ENCODE measurements around the gene ARHGEF4. TPM values are rescaled to one million over a fixed set of nuclear protein-coding genes. Genes with fewer than 3 reads are reported as not detected.
"Not testable (repeated sequence)": the region's sequence is repeated elsewhere in the genome, so short reads cannot be mapped to it uniquely, and the experiment has no call there.

ARHGEF4 gene
- total RNA-seq, 1 experiment from 2014 or later = 0.80 TPM

DNA sequence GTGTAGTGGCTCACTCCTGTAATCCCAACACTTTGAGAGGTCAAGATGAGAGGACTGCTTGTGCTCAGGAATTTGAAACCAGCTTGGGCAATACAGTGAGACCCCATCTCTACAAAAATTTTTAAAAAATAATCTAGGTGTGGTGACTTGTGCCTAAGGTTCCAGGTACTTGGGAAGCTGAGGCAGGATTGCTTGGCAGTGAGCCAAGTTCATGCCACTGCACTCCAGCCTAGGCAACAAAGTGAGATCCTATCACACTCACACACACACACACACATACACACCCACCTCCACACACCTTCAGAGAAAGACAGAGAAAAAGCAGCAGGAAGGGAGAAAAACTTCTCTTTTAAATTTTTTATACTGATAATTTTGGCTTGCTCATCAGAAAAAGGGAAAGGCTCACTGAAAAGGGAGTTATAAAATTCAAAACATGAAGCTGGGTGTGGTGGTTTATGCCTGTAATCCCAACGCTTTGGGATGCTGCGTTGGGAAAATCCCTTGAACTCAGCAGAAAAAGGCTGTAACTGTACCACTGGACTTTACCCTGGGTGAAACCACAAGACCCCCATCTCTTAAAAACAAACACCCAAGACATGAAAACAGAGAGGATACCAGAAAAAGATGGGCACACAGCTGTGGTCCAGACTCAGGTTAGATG lies 230.9 kb downstream of the ARHGEF4 start:
- no peaks in the 10 kb centered on the region for H3K4me1 ChIP-seq (ENCODE audit: control insufficient read depth, insufficient read depth, low read length)
- H3K27ac ChIP-seq (ENCODE audit: low read length) = no peak overlapping the region
- CTCF ChIA-PET = no interaction called here
- ATAC-seq (no peak), DNase-seq (ENCODE audit: low read depth, low spot score) (no peak)
- intact Hi-C loops (cut with micrococcal nuclease; ENCODE audit: unreplicated experiment) = no loop called here
- H3K9me3 ChIP-seq (ENCODE audit: control insufficient read depth, insufficient read depth, low read depth, low read length) = no peaks in the 10 kb centered on the region
- H3K36me3 ChIP-seq (ENCODE audit: control insufficient read depth, insufficient read depth, low read length) = peaks cover 18% of the 10 kb centered on the region; the same call in 1 of the 2 replicates
- in situ Hi-C loops (cut with HindIII; ENCODE audit: low pct_unique_long_range_greater_than_20kb, low sequenced_read_pairs) = no loop called here
- BruUV-seq (replicated peaks) = no TSS peak
- H3K27me3 ChIP-seq (ENCODE audit: control insufficient read depth, insufficient read depth, low read length) = no peaks in the 10 kb centered on the region
- POLR2A ChIA-PET = no interaction called here
- TF ChIP-seq SIN3A (IDR thresholded peaks at IDR 0.05; ENCODE audit: borderline replicate concordance, insufficient read depth, low read depth, low read length) (no peak), POLR2AphosphoS5 (IDR thresholded peaks at IDR 0.05; ENCODE audit: low read depth, low read length) (no peak), REST (IDR thresholded peaks at IDR 0.05; ENCODE audit: insufficient read depth in 1 of 2, low read depth in 2 of 2, low read length in 1 of 2) (no peak), TCF7L2 (IDR thresholded peaks at IDR 0.05; ENCODE audit: low read depth, low read length) (no peak)
- TF ChIP-seq, protein P1, sequence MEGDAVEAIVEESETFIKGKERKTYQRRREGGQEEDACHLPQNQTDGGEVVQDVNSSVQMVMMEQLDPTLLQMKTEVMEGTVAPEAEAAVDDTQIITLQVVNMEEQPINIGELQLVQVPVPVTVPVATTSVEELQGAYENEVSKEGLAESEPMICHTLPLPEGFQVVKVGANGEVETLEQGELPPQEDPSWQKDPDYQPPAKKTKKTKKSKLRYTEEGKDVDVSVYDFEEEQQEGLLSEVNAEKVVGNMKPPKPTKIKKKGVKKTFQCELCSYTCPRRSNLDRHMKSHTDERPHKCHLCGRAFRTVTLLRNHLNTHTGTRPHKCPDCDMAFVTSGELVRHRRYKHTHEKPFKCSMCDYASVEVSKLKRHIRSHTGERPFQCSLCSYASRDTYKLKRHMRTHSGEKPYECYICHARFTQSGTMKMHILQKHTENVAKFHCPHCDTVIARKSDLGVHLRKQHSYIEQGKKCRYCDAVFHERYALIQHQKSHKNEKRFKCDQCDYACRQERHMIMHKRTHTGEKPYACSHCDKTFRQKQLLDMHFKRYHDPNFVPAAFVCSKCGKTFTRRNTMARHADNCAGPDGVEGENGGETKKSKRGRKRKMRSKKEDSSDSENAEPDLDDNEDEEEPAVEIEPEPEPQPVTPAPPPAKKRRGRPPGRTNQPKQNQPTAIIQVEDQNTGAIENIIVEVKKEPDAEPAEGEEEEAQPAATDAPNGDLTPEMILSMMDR (IDR thresholded peaks at IDR 0.05) = no peak
- no peak overlapping the region for H3K4me3 ChIP-seq (ENCODE audit: low read depth in 2 of 2, low read length in 2 of 2)

GRCh38 chr2:131068172-131068571 lies 231.5 kb downstream of the ARHGEF4 start:
- H3K4me3 ChIP-seq (ENCODE audit: low read depth in 2 of 2, low read length in 2 of 2); ATAC-seq; H3K4me1 ChIP-seq (ENCODE audit: control insufficient read depth, insufficient read depth, low read length); intact Hi-C loops (cut with micrococcal nuclease; ENCODE audit: unreplicated experiment); H3K27ac ChIP-seq (ENCODE audit: low read length); DNase-seq (ENCODE audit: low read depth, low spot score); CTCF ChIA-PET; H3K27me3 ChIP-seq (ENCODE audit: control insufficient read depth, insufficient read depth, low read length); POLR2A ChIA-PET; in situ Hi-C loops (cut with HindIII; ENCODE audit: low pct_unique_long_range_greater_than_20kb, low sequenced_read_pairs); H3K9me3 ChIP-seq (ENCODE audit: control insufficient read depth, insufficient read depth, low read depth, low read length); BruUV-seq (replicated peaks): not testable (repeated sequence)
- peaks cover 14% of the 10 kb centered on the region; the same call in 1 of the 2 replicates for H3K36me3 ChIP-seq (ENCODE audit: control insufficient read depth, insufficient read depth, low read length)

GRCh38 chr2:131075578-131075977 lies 238.9 kb downstream of the ARHGEF4 start:
- H3K27me3 ChIP-seq (ENCODE audit: control insufficient read depth, insufficient read depth, low read length); in situ Hi-C loops (cut with HindIII; ENCODE audit: low pct_unique_long_range_greater_than_20kb, low sequenced_read_pairs); POLR2A ChIA-PET; H3K9me3 ChIP-seq (ENCODE audit: control insufficient read depth, insufficient read depth, low read depth, low read length); ATAC-seq; H3K27ac ChIP-seq (ENCODE audit: low read length); H3K4me1 ChIP-seq (ENCODE audit: control insufficient read depth, insufficient read depth, low read length); DNase-seq (ENCODE audit: low read depth, low spot score); CTCF ChIA-PET; intact Hi-C loops (cut with micrococcal nuclease; ENCODE audit: unreplicated experiment); H3K4me3 ChIP-seq (ENCODE audit: low read depth in 2 of 2, low read length in 2 of 2); BruUV-seq (replicated peaks): not testable (repeated sequence)
- peaks cover 26% of the 10 kb centered on the region for H3K36me3 ChIP-seq (ENCODE audit: control insufficient read depth, insufficient read depth, low read length)
